GM18498 (cell line): Measurements from ENCODE around the gene MED6.
A peak's percentile ranks its signal among the peaks of the same experiment; 100 is the strongest.

Source experiments
- ATAC-seq: cut with Tn5 transposase; IDR thresholded peaks from one replicate; pipeline ENCODE4 v1.9.1; 2021; ENCODE audit warnings: mild to moderate bottlenecking, moderate library complexity; ENCODE audit not compliant: unreplicated experiment

The MED6 gene, protein sequence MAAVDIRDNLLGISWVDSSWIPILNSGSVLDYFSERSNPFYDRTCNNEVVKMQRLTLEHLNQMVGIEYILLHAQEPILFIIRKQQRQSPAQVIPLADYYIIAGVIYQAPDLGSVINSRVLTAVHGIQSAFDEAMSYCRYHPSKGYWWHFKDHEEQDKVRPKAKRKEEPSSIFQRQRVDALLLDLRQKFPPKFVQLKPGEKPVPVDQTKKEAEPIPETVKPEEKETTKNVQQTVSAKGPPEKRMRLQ

GRCh38 chr14:70600382-70601157 is at the start of gene MED6:
Gene MED6 (minus strand): TSS chr14:70600655. CDS start chr14:70600637, 18 bp downstream.
- peak; percentile 91 for ATAC-seq

DNA sequence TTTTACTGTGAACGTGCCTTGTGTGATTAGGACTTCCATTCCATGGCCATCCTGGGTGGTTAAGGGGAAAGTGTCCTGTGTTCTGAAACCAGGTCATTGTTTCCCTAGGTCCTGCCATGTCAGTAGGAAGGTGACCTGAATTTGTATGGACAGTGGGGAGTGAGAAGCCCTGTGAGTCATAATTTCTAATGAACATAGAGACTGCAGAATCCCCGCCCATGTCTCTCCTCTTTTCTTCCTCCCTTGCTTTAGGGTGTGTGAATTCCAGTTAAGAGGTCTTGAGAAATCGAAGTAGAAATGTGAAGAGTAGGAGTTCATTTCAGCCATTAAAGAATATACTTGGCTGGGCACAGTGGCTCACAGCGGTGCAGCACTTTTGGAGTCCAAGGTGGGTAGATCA is 49.3 kb upstream of the MED6 start:
- no peak for ATAC-seq

GRCh38 chr14:70648346-70648745 is 47.9 kb upstream of the MED6 start:
- no peak for ATAC-seq

- ATAC-seq: no peak
These were observed 46.2 kb upstream of the MED6 start for GRCh38 chr14:70646705-70647104.

DNA sequence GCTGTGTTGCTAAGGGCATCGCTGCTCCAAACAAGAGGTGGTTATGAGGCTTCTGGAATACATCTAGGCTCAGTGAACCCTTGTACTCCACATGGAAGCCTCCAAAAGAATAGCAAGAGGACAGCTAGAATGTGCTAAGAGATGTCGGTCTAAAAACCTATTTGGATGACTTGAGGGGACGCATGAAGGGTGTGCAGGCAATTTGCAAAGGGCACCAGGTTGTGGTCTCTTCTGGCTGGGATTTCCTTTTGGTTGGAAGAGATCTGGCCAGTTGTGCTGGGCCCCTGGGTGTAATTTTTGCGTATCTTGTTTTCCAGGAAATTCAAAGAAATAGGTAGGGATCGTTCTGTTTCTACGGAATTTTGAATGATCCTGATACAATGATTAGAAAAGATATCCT is 45.4 kb upstream of the MED6 start:
- no peak for ATAC-seq

GRCh38 chr14:70643967-70644366 is 43.5 kb upstream of the MED6 start:
- no peak for ATAC-seq

DNA sequence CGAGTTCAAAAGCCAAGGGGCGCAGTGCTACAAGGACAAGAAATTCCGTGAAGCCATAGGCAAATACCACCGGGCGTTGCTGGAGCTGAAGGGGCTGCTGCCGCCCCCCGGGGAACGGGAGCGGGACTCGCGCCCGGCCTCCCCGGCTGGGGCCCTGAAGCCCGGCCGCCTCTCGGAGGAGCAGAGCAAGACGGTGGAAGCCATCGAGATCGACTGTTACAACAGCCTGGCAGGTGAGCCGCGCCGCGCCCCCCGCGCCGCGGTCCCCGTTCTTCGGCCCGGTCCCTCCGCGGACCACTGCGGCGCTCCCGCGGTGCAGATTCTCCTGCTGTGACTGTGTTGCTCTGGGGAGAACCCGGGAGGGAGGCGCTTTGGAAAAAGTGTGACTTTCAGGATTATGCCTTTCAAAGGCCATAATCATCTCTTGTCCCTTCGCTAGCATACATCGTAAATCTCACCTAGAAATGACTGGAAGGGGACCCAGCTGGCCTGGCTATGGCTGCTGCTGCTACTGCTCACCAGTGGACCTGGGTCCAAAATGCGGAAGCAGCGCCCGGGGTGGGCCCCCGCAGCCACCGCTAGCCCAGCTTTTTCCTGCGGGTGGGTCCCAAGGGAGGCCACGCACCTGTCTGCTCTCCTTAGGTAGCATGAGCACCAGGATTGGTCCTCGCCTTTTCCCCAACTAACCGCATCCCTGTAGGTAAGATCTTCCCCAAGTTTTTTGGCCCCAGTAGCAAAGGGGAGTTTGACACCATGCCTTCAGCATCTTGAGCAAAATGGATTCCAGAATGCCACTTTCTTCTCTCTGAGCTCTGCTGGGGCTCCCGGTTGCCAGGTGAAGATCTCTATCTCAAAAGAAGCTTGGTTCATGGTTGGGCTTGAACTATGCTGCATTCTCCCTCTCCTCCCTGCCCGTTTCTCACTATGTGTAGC is 42.1 kb upstream of the MED6 start:
- ATAC-seq: peak; percentile 37

DNA sequence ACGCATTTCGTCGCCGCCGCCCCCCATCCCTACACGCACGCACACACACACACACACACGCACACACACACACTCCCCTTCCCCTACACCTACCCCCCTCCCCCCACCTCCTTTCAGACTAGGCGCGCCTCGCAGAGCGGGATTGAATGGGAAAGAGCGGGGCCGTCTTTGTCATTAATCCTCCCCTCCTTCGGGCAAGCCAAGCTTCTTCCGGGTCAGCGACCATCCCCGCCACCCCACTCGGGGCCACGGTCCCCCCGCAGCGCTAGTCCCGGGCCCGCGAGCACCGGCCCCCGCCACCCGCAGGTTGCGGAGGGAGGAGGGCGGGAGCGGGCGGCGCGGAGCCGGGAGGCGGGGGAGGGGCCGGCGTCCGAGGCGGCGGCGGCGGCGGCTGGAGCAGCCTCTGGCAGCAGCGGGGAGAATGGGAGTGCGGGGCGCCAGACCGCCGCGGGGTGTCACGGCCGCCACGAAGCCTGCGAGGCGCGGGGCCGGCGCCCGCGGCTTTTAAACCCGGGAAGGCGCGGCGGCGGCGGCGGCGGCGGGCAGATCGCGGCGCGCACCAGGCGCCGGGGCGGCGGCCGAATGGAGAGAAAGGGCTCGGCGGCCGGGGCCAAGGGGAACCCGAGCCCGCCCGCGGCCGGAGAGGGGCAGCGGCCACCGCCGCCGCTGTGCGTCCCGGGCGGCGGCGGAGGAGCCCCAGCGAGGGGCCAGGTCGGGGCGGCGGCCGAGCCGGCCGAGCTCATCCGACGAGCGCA is 41.3 kb upstream of the MED6 start, which contains the start of gene TTC9:
TSS of gene TTC9 (plus strand) at position 369 of the 755 bp plus-strand sequence. CDS start at position 583, 214 bp downstream.
- ATAC-seq: peak; percentile 35

GRCh38 chr14:70640938-70641547 is 40.6 kb upstream of the MED6 start:
- peak; percentile 47 for ATAC-seq

- ATAC-seq: no peak
These were observed 38.0 kb upstream of the MED6 start for GRCh38 chr14:70638416-70638815.

- ATAC-seq: no peak
These were observed 35.6 kb upstream of the MED6 start for GRCh38 chr14:70635971-70636595.

GRCh38 chr14:70631948-70632347 is 31.5 kb upstream of the MED6 start:
- no peak for ATAC-seq

GRCh38 chr14:70624972-70625371 is 24.5 kb upstream of the MED6 start:
- no peak for ATAC-seq

DNA sequence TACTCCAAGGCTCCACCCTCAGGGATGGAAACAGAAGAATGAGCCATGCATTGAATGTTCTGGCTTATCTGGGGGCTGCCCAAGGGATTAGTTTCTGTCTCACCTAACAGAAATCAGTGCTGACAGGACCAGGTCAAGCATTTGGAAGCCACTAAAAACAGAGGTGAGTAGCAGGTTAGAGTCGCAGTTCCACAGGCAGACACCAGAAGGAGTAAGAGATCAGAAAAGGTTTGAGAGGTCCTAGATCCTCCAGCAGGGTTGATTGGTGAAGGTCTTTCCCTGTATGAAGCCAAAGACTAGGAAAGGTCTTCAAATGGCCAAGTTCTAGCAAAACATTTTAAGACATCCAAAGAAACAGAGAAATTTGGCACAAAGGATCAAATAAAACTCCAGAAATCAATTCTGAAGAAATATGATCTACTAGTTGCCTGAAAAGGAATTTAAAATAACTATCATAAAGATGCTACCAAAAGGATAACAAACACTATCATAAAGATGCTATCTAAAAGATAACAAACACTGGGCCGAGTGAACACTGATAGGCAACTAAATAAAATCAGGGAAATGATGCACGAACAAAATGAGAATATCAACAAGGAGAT is 21.8 kb upstream of the MED6 start:
- peak; percentile 57 for ATAC-seq

GRCh38 chr14:70619708-70620107 is 19.3 kb upstream of the MED6 start:
- ATAC-seq: no peak

DNA sequence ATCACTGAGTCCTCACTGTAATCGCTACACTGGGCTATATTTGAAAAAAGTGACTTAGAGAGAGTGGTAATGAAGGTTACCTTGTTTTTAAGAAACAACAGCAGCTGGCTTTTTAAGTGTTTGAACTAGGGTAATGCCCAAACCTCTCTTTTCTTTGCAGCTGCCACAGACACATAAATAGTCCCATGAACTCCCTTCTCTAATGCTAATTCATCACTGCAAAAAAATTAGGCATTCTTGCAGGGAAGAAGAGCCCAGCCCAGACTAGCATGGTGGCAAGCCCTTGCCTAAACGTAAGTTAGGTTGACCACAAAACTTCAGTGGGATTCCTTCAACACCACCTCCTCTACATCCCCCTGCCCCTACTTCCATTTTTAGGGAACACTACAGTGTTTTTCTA is 17.9 kb upstream of the MED6 start:
- no peak for ATAC-seq

GRCh38 chr14:70616646-70617045 is 16.2 kb upstream of the MED6 start:
- ATAC-seq: no peak

DNA sequence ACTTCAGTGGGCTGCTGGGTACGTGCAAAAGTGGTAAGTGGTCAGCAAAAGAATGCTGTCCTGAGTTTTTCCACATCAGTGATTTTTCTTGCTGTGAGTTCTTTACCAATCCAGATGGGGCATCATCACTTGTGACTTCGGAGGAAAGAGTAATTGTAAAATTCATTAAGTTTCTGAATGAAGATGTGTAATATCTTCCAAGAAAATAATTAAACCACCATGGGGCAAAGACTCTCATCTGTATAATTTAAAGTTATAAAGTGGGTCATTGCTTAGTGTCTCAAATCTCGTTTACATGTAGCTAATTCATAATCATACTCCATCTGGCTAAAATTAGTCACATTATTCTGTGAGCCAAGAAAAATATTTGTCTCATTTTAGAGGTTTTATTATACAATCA is 10.8 kb upstream of the MED6 start:
- ATAC-seq: no peak

DNA sequence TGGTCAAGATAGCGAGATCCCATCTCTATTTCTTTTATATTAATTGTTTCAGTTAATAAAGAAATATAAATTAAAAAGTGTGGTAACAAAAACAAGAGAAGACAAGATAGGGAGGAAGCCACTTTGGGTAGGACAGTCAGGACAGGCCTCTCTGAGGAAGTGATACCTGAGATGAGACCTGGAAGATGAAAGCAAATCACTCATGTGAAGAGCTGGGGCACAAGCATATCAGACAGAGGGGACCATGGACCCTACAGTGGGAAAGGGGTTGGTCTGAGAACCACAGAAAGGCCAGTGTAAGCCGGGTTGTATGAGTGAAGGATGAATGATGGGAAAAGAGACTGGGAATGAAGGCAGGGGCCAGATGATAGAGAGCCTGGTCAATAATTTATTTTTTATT is 1.8 kb upstream of the MED6 start:
- ATAC-seq: no peak
